Measurements from ENCODE around the gene LHFPL6. TPM values are rescaled to one million over a fixed set of nuclear protein-coding genes. Genes with fewer than 3 reads are reported as not detected.

The LHFPL6 gene
- total and polyA plus RNA-seq, 8 donors: 1.8 to 13.4 (median 7.1) TPM

DNA sequence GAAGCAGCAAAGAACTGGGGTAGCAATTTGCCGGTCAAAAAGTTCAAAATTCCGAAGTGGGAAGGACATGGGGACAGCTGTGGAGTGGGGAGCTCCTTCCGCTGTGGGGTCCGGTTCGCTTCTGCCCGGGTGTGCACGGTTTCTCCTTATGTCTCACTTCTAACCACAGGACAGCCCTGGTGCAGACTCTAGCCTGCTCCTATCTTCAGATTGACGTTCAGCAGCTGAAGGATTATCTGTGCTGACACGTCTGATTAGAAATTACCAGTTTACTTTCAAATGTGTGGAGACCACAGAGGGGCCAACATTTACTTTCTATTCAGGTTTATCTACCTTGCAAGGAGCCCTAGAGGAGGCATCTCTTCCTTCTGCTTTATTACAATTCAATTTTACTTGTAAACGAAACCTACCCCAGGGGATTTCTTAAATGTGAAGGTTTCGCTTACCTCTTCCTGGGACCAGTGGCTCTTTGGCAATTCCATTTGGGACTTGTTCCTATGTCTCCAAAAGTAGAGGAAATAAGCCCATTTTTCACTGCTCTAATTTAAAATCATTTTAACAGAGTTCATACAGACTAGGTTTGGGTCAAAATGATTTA is 27.3 kb downstream of the LHFPL6 start:
- Histone ChIP-seq H3K36me3 (no peaks in the 10 kb centered on the region), H3K9me3 (no peaks in the 10 kb centered on the region), H3K27ac (no peak overlapping the region), H3K27me3 (no peaks in the 10 kb centered on the region), H3K4me3 (no peak overlapping the region), H3K4me1 (no peaks in the 10 kb centered on the region)
- DNase-seq (no peak), FAIRE-seq (no peak), ATAC-seq (no peak)
- intact Hi-C loops (cut with DNase I): no loop called here
- 72 to 82% methylated on average over 11 of the region's 11 CpGs for WGBS, 2 donors
- no peak for TF ChIP-seq CTCF (IDR thresholded peaks at IDR 0.05)

- no peak for TF ChIP-seq CTCF (IDR thresholded peaks at IDR 0.05)
- no peak for FAIRE-seq
- H3K4me1 ChIP-seq: no peaks in the 10 kb centered on the region
- DNase-seq: peak in 1 of 6 donors; percentile 54
- H3K27ac ChIP-seq: no peak overlapping the region
- H3K9me3 ChIP-seq: no peaks in the 10 kb centered on the region
- H3K27me3 ChIP-seq: no peaks in the 10 kb centered on the region
- H3K36me3 ChIP-seq: no peaks in the 10 kb centered on the region
- no peak for ATAC-seq
- 80 to 85% methylated on average over 15 of the region's 15 CpGs for WGBS, 2 donors
- intact Hi-C loops (cut with DNase I): no loop called here
- no peak overlapping the region for H3K4me3 ChIP-seq
Observed at GRCh38 chr13:39571502-39572092, 31.4 kb downstream of the LHFPL6 start.

GRCh38 chr13:39567569-39567968 is 35.4 kb downstream of the LHFPL6 start:
- Histone ChIP-seq H3K36me3 (no peaks in the 10 kb centered on the region), H3K4me3 (no peak overlapping the region), H3K27ac (no peak overlapping the region), H3K9me3 (no peaks in the 10 kb centered on the region), H3K27me3 (no peaks in the 10 kb centered on the region), H3K4me1 (no peaks in the 10 kb centered on the region)
- DNase-seq (no peak), FAIRE-seq (no peak), ATAC-seq (no peak)
- TF ChIP-seq CTCF (IDR thresholded peaks at IDR 0.05): no peak
- 51 to 66% methylated on average over 1 of the region's 1 CpG for WGBS, 2 donors
- intact Hi-C loops (cut with DNase I): no loop called here

- H3K27me3 ChIP-seq: no peaks in the 10 kb centered on the region
- no peak for DNase-seq
- H3K9me3 ChIP-seq: no peaks in the 10 kb centered on the region
- no peak for TF ChIP-seq CTCF (IDR thresholded peaks at IDR 0.05)
- H3K27ac ChIP-seq: no peak overlapping the region
- no peak for ATAC-seq
- FAIRE-seq: no peak
- H3K4me3 ChIP-seq: no peak overlapping the region
- H3K4me1 ChIP-seq: no peaks in the 10 kb centered on the region
- 66 to 74% methylated on average over 8 of the region's 8 CpGs for WGBS, 2 donors
- intact Hi-C loops (cut with DNase I): no loop called here
- H3K36me3 ChIP-seq: no peaks in the 10 kb centered on the region
Observed at GRCh38 chr13:39566216-39566869, 36.6 kb downstream of the LHFPL6 start.
